HepG2 (cell line): ENCODE measurements around the gene C6orf58.

Experiments used
- CTCF ChIP-seq: sonication (generic); formaldehyde crosslinking; IDR thresholded peaks from 2 replicates; pipeline ENCODE4 v1.5.0; 2020; ENCODE audit warnings: mild to moderate bottlenecking, missing genetic modification reagents, moderate library complexity
- ESRRA ChIP-seq: sonication (generic); formaldehyde crosslinking; IDR thresholded peaks from 2 replicates; pipeline ENCODE4 v1.5.1; 2020; ENCODE audit warnings: mild to moderate bottlenecking, low read depth, missing genetic modification reagents
- GTF2F1 ChIP-seq: fragments of 150-350 bp; IDR thresholded peaks from 2 replicates; pipeline ENCODE4 v1.6.1; 2014; ENCODE audit warnings: low read length

DNA sequence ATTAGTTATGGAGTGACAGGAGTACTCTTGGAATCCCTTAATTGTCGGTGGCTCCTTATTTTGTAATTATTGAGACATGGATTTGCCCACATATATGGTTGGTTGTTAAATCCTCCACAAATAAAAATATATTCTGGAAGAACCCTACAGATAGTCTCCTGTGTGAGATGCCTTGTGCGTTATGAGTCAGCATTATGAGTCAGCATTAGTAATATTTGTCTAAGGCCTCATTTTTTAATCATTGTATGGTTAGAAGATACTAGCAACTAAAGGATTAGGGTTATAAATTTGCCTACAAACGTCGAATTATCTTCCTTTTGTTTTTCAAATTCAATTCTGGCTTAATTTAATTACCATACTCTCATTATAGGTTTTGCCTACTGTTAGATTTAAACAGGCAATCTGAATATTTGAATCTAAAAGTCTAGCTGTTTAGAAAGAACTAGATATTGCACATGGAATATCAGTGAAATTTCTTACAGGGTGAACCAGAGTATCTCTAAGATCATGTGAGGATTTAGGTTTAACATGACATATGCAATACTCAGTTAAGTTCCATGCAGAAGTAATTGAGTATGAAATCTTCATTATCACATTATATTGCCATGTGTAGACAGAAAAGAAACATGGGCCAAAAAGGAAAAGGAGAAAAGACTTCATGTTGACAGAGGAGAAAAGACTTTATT is 5.9 kb downstream of the C6orf58 start:
- no peak for TF ChIP-seq CTCF
- TF ChIP-seq ESRRA (CRISPR knock-in tag) = no peak
- no peak for TF ChIP-seq GTF2F1
